ENCODE measurements around the gene PLSCR4. TPM values are rescaled to one million over a fixed set of nuclear protein-coding genes. Genes with fewer than 3 reads are reported as not detected.

Gene PLSCR4
- total RNA-seq, 2 experiments from 2014 or later = not detected

GRCh38 chr3:146163584-146163983 lies 87.3 kb downstream of the PLSCR4 start:
- Mint-ChIP-seq H3K27me3 (peaks cover 40% of the 10 kb centered on the region), H3K36me3 (ENCODE audit: low read depth) (no peaks in the 10 kb centered on the region), H3K27ac (no peak overlapping the region), H3K4me3 (no peak overlapping the region), H3K4me1 (ENCODE audit: low read depth) (peaks cover 9% of the 10 kb centered on the region), H3K9me3 (no peaks in the 10 kb centered on the region)
- ATAC-seq = no peak
- ChIA-PET POLR2A (no interaction called here), CTCF (interaction anchor here (0.7 kb wide), 1 partner anchor 26 kb away, joined by 3 read pairs; no protein-coding TSS in a partner anchor)
- intact Hi-C loops (cut with micrococcal nuclease) = no loop called here
- no peak for DNase-seq
- TF ChIP-seq CTCF (IDR thresholded peaks at IDR 0.05) = no peak

GRCh38 chr3:146162561-146162960 lies 88.3 kb downstream of the PLSCR4 start:
- ATAC-seq (no peak), DNase-seq (no peak)
- ChIA-PET POLR2A (no interaction called here), CTCF (no interaction called here)
- Mint-ChIP-seq H3K27me3 (peaks cover 40% of the 10 kb centered on the region), H3K9me3 (no peaks in the 10 kb centered on the region), H3K27ac (no peak overlapping the region), H3K4me3 (no peak overlapping the region), H3K36me3 (ENCODE audit: low read depth) (no peaks in the 10 kb centered on the region), H3K4me1 (ENCODE audit: low read depth) (peaks cover 9% of the 10 kb centered on the region)
- TF ChIP-seq CTCF (IDR thresholded peaks at IDR 0.05) = no peak
- intact Hi-C loops (cut with micrococcal nuclease) = no loop called here

DNA sequence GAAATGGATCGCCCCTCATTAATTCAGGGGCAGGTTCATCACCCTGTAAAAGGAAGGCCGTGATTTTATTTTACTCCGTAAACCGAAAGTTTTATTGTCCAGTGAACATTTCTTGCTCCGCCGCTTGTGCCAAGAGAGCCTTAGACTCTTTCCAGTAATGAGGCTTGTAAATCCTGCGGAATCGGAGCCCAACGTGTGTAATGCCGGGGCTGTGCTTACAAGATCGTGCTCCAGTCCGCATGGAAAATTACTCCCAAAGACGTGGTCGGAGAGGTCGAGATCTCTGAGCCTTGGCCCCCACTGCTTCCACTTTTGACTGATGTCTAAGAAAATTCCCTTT lies 89.3 kb downstream of the PLSCR4 start:
- peaks cover 41% of the 10 kb centered on the region for H3K27me3 Mint-ChIP-seq
- no peaks in the 10 kb centered on the region for H3K9me3 Mint-ChIP-seq
- no peak for DNase-seq
- peak overlapping the region; percentile 55 for H3K4me3 Mint-ChIP-seq
- no peak overlapping the region for H3K27ac Mint-ChIP-seq
- no peaks in the 10 kb centered on the region for H3K36me3 Mint-ChIP-seq (ENCODE audit: low read depth)
- intact Hi-C loops (cut with micrococcal nuclease) = no loop called here
- ChIA-PET POLR2A (no interaction called here), CTCF (no interaction called here)
- no peak for TF ChIP-seq CTCF (IDR thresholded peaks at IDR 0.05)
- ATAC-seq = no peak
- peaks cover 9% of the 10 kb centered on the region for H3K4me1 Mint-ChIP-seq (ENCODE audit: low read depth)

- Mint-ChIP-seq H3K9me3 (no peaks in the 10 kb centered on the region), H3K27me3 (peaks cover 41% of the 10 kb centered on the region), H3K4me1 (ENCODE audit: low read depth) (peaks cover 9% of the 10 kb centered on the region), H3K27ac (no peak within 1 kb of the TSS), H3K4me3 (peak within 1 kb of the TSS; percentile 55), H3K36me3 (ENCODE audit: low read depth) (no peaks in the 10 kb centered on the region)
- intact Hi-C loops (cut with micrococcal nuclease) = no loop called here
- ATAC-seq = peak; percentile 73
- no peak for TF ChIP-seq CTCF (IDR thresholded peaks at IDR 0.05)
- DNase-seq = peak; percentile 22
- ChIA-PET POLR2A (no interaction called here), CTCF (interaction anchor here (0.9 to 1.1 kb wide), 2 partner anchors 27 to 96 kb away, joined by 3 to 5 read pairs; no protein-coding TSS in a partner anchor)
These were observed 89.8 kb downstream of the PLSCR4 start, which contains the start of gene PLOD2 for GRCh38 chr3:146160964-146161662. Gene PLOD2 (minus strand): TSS chr3:146161184. CDS start chr3:146160989, 195 bp downstream.

DNA sequence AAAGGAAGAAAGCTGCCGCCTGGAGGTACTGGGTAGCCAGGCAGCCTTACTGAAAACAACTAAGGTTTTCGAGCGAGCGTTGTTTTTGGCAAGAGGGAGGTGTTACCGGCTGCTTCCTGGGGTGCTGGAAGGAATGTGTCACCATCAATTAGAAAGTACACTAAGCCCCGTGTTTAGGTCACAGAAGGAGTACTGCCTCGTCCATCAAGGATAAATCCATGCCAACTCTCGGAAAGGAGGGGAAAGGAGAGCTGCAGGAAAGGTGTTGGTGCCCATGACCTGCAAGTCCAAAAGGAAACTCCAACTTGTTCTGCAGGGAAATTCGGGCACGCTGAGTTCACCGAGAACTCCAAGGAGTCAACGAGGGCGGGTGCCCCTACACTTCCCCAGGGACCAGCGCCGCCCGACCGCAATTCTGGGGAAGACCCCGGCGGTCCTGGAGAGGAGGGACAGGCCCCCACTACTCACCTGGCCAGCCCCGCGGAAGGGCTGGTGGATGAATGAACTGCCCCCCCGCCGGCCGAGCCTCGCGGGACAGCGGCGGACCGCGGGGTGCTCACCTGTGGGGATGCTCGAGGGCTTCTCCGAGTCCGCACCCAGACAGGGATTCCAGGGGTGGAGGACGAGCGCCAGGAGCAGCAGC lies 90.5 kb downstream of the PLSCR4 start:
- DNase-seq = peak; percentile 51
- ATAC-seq = peak; percentile 76
- intact Hi-C loops (cut with micrococcal nuclease) = no loop called here
- Mint-ChIP-seq H3K4me3 (peak overlapping the region; percentile 55), H3K27ac (no peak overlapping the region), H3K4me1 (ENCODE audit: low read depth) (peaks cover 9% of the 10 kb centered on the region), H3K27me3 (peaks cover 41% of the 10 kb centered on the region), H3K9me3 (no peaks in the 10 kb centered on the region), H3K36me3 (ENCODE audit: low read depth) (no peaks in the 10 kb centered on the region)
- CTCF ChIA-PET = interaction anchor here (0.9 to 1.1 kb wide), 2 partner anchors 27 to 95 kb away, joined by 3 to 5 read pairs; no protein-coding TSS in a partner anchor
- POLR2A ChIA-PET = no interaction called here
- TF ChIP-seq CTCF (IDR thresholded peaks at IDR 0.05) = no peak
